Skeletal muscle tissue (tissue), 4 donors: ENCODE results near the gene DYNLRB1. TPM values are rescaled to one million over a fixed set of nuclear protein-coding genes. Genes with fewer than 3 reads are reported as not detected.

ENCODE experiments used
- H3K27ac ChIP-seq: one replicate; pipeline ENCODE4 v1.7.0; 2013; ENCODE audit warnings: mild to moderate bottlenecking, low read depth, low read length, inconsistent platforms
- H3K27me3 ChIP-seq, 3 donors: one replicate each; pipeline ENCODE4 v1.7.0; 2013; ENCODE audit warnings: low read length in 3 of 3; ENCODE audit not compliant: control insufficient read depth in 3 of 3, insufficient read depth in 3 of 3
- H3K36me3 ChIP-seq, 3 donors: one replicate each; pipeline ENCODE4 v1.7.0; 2013; ENCODE audit warnings: low read length in 3 of 3; ENCODE audit not compliant: control insufficient read depth in 3 of 3, insufficient read depth in 3 of 3
- H3K4me1 ChIP-seq, 3 donors: one replicate each; pipeline ENCODE4 v1.7.0; 2013; ENCODE audit warnings: low read length in 3 of 3, mild to moderate bottlenecking in 3 of 3; ENCODE audit not compliant: control insufficient read depth in 3 of 3, insufficient read depth in 3 of 3
- H3K4me3 ChIP-seq, 3 donors: one replicate each; pipeline ENCODE4 v1.7.0; 2013; ENCODE audit warnings: low read length in 3 of 3
- H3K9ac ChIP-seq, 3 donors: one replicate each; pipeline ENCODE4 v1.7.0; 2013; ENCODE audit warnings: low read length in 3 of 3, mild to moderate bottlenecking in 3 of 3, moderate library complexity in 2 of 3, low read depth in 1 of 3
- H3K9me3 ChIP-seq, 3 donors: one replicate each; pipeline ENCODE4 v1.7.0; 2013; ENCODE audit warnings: low read length in 3 of 3; ENCODE audit not compliant: control insufficient read depth in 3 of 3
- total RNA-seq: library from RNA; depleted of rRNA; stranded (reverse); fragments of >200 nt; gene quantifications from one replicate; pipeline ENCODE4 v1.2.3, GENCODE V29; 2014
- donor health status: Osteomylitis.

The DYNLRB1 gene
- total RNA-seq, 1 donor from 2014 or later: 28.7 TPM

GRCh38 chr20:34531608-34532265 lies 15.5 kb downstream of the DYNLRB1 start:
- Histone ChIP-seq H3K27ac (no peak overlapping the region), H3K9ac (no peak overlapping the region), H3K27me3 (no peaks in the 10 kb centered on the region), H3K4me1 (peaks cover 0 to 27% (median 11%) of the 10 kb centered on the region in 3 donors), H3K9me3 (no peaks in the 10 kb centered on the region), H3K4me3 (no peak overlapping the region), H3K36me3 (peaks cover 61 to 73% (median 66%) of the 10 kb centered on the region in 3 donors)

DNA sequence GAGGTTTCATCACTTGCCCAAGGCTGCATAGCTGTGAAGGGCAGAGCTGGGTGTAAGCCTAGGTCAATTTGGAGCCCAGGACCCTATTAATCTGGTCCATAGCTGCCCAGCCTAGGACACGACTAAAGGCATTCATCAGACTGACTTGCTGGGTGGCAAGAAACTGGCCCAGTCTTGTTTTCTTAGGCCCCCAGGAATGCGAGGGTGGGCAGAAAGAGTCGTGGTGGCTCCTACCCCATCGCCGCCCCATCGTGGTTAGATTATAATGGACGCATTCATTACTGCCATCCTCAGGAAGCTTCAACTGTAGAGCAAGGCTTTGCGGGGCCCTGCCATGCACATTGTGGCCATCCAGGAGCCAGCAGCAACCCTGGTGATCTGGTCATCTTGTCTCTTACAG lies 16.1 kb downstream of the DYNLRB1 start:
- Histone ChIP-seq H3K27me3 (no peaks in the 10 kb centered on the region), H3K36me3 (peaks cover 60 to 72% (median 66%) of the 10 kb centered on the region in 3 donors), H3K4me1 (peaks cover 0 to 21% (median 10%) of the 10 kb centered on the region in 3 donors), H3K9ac (no peak overlapping the region), H3K27ac (no peak overlapping the region), H3K9me3 (no peaks in the 10 kb centered on the region), H3K4me3 (no peak overlapping the region)

DNA sequence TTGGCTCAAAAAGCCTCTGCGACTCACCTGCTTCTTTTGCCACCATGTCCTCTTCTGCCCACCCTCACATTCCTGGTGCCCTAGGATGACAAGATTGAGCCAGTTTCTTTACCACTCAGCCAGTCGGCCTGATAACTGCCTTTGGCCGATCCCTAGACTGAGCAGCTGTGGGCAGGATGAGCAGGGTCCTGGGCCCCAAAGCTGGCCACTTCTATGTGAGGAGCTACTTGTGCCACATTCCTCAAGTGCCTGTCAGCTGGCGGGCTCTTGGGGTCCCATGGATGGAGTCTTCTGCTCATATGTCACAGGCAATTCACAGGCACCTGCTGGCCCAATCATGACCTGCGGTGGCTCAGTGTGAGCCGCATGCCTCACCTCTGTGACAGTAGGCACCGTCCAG lies 16.5 kb downstream of the DYNLRB1 start:
- no peak overlapping the region for H3K4me3 ChIP-seq
- H3K9me3 ChIP-seq: no peaks in the 10 kb centered on the region
- no peak overlapping the region for H3K27ac ChIP-seq
- H3K36me3 ChIP-seq: peaks cover 60 to 72% (median 66%) of the 10 kb centered on the region in 3 donors
- H3K4me1 ChIP-seq: peaks cover 0 to 21% (median 10%) of the 10 kb centered on the region in 3 donors
- H3K9ac ChIP-seq: no peak overlapping the region
- H3K27me3 ChIP-seq: no peaks in the 10 kb centered on the region

DNA sequence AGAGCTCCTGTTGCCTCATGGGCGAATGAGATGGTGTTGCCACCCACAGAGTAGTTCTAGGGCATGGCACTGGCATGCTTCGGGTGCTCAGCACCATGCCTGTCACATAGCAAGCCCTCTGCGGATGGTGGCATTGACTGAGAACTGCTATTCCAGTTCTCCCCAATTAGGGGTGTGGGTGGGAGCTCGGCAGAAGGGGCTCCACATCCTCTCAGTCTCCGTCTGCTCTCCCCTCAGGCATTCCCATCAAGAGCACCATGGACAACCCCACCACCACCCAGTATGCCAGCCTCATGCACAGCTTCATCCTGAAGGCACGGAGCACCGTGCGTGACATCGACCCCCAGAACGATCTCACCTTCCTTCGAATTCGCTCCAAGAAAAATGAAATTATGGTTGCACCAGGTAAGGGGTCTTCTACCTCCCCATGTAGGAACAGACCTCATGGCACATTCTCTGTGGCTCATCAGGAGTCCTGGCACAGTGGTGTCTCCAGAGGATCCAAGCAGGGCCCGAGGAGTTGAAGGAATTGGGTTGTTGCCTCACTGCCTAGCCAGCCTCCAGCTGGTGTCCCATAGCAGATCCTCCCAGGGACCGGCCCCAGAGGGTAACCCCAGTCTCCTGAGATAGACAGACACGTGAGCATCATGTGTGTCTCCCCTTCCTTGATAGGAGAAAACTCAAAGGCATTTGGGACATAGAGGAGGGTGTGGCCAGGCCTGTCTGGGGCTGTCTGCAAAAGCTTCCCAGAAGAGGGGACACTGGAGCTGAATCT lies 18.4 kb downstream of the DYNLRB1 start:
- H3K27me3 ChIP-seq: no peaks in the 10 kb centered on the region
- H3K4me1 ChIP-seq: peaks cover 0 to 14% (median 6%) of the 10 kb centered on the region in 3 donors
- H3K4me3 ChIP-seq: no peak overlapping the region
- no peak overlapping the region for H3K27ac ChIP-seq
- H3K9ac ChIP-seq: no peak overlapping the region
- H3K9me3 ChIP-seq: no peaks in the 10 kb centered on the region
- peaks cover 51 to 69% (median 56%) of the 10 kb centered on the region in 3 donors for H3K36me3 ChIP-seq

- Histone ChIP-seq H3K27me3 (no peaks in the 10 kb centered on the region), H3K4me3 (no peak overlapping the region), H3K36me3 (peaks cover 50 to 64% (median 62%) of the 10 kb centered on the region in 3 donors), H3K9ac (no peak overlapping the region), H3K27ac (no peak overlapping the region), H3K4me1 (peaks cover 0 to 6% (median 6%) of the 10 kb centered on the region in 3 donors), H3K9me3 (no peaks in the 10 kb centered on the region)
Measured at GRCh38 chr20:34535301-34535840, 19.1 kb downstream of the DYNLRB1 start.

- Histone ChIP-seq H3K9me3 (no peaks in the 10 kb centered on the region), H3K36me3 (peaks cover 53 to 62% (median 61%) of the 10 kb centered on the region in 3 donors), H3K27ac (no peak overlapping the region), H3K4me3 (no peak overlapping the region), H3K4me1 (peaks cover 0 to 6% (median 3%) of the 10 kb centered on the region in 3 donors), H3K9ac (no peak overlapping the region), H3K27me3 (no peaks in the 10 kb centered on the region)
Measured at GRCh38 chr20:34535857-34536256, 19.6 kb downstream of the DYNLRB1 start.

DNA sequence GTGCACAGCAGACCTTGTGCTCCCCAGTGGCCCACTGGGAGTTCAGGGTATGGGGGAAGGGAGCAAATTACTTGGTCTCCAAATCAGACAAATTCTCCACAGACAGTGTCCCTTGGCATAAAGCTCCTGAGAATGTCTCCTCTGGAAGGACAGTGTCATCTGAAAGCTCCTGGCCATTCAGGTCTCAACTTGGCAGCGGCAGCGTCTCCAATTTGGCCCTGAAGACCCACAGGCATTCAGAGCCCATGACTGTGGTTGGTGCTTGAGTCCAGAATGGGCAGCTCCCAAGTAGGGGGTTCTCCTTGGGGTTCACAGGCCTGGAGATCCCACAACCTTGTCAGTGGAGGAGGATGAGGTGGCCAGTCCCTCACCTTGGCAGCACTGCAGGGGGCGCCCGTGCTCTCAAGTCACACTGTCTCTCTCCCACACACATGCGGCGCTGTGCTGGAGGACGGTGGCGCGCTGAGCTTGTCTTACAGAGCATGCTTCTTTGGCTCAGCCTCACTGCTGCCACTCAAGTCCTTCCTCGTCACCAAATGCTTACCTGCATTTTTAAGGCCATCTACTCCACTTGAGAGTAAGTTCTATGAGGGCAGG lies 20.7 kb downstream of the DYNLRB1 start:
- Histone ChIP-seq H3K4me1 (peaks cover 0 to 6% (median 3%) of the 10 kb centered on the region in 3 donors), H3K4me3 (no peak overlapping the region), H3K9me3 (no peaks in the 10 kb centered on the region), H3K27me3 (no peaks in the 10 kb centered on the region), H3K27ac (no peak overlapping the region), H3K9ac (no peak overlapping the region), H3K36me3 (peaks cover 56 to 66% (median 66%) of the 10 kb centered on the region in 3 donors)

GRCh38 chr20:34537651-34538050 lies 21.4 kb downstream of the DYNLRB1 start:
- no peak overlapping the region for H3K27ac ChIP-seq
- no peaks in the 10 kb centered on the region for H3K27me3 ChIP-seq
- no peak overlapping the region for H3K4me3 ChIP-seq
- H3K36me3 ChIP-seq: peaks cover 53 to 69% (median 63%) of the 10 kb centered on the region in 3 donors
- no peaks in the 10 kb centered on the region for H3K9me3 ChIP-seq
- H3K9ac ChIP-seq: no peak overlapping the region
- H3K4me1 ChIP-seq: peaks cover 0 to 5% (median 1%) of the 10 kb centered on the region in 3 donors

- Histone ChIP-seq H3K27ac (no peak overlapping the region), H3K9ac (no peak overlapping the region), H3K4me1 (no peaks in the 10 kb centered on the region), H3K27me3 (no peaks in the 10 kb centered on the region), H3K4me3 (no peak overlapping the region), H3K9me3 (no peaks in the 10 kb centered on the region), H3K36me3 (peaks cover 48 to 60% (median 58%) of the 10 kb centered on the region in 3 donors)
Measured at GRCh38 chr20:34538671-34539123, 22.5 kb downstream of the DYNLRB1 start.
